Astrocyte of the spinal cord (primary cell): ENCODE results near the gene HOXB8.

Experiments
- DNase-seq: peaks from one replicate; pipeline ENCODE4 v3.0.0; 2011; ENCODE audit warnings: low read depth, low spot score
- H3K4me3 ChIP-seq: 2 replicates; pipeline ENCODE4 v1.5.1; 2011; ENCODE audit warnings: low read depth, mild to moderate bottlenecking, low read length, moderate library complexity
- CTCF ChIP-seq: IDR thresholded peaks from 2 replicates; pipeline ENCODE4 v1.5.1; 2012; ENCODE audit warnings: low read depth, mild to moderate bottlenecking, low read length, inconsistent platforms
- in situ Hi-C: cut with HindIII; loops from 2 replicates; pipeline ENCODE4 v1.10.0; 2017; ENCODE audit warnings: low sequenced_read_pairs

HOXB8 gene

DNA sequence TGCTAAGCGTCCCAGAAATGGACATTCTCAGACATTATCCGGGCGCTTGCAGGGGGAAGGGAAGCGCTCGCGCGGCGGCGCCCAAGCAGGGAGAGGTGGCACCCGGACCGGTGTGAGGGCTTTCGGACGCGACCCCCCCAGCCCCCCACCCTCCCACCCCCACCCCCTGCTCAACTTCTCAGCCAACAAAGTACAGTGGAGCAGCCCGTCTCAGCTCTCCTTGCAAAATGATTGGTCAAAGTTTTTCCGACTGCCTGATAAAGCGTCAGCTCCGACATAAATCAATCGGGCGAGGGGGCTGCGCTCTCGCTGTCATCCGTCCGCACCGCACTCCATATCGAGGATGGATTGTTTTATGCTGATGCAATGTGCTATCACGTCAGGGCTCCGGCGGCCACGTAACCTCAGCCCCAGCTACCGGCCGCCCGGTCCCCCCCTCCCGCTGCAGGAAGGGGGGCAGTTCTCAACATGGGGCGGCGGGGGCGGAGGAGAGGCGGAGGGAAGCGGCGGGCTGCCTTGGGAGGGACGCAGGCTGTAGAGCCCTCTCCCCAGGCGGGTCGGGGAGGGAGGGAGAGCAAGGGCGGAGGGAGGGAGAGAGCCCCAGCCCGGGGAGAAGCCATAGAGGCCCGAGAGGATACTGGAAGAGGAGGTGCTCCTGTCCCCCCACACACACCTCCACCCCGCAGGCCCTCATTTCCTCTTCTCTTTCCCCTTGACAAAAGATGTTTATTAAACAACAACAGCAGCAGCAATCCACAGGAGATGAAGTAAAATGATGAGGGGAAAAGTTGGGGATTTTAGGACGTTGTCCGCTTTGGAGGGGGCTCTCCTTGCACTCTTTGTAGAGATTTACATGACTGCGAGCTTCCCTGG is 11.4 kb upstream of the HOXB8 start, which contains the start of gene HOXB9:
HOXB9 (minus strand) TSS at position 114 of the 873 bp plus-strand sequence; CDS start at position 25, 89 bp downstream.
- DNase-seq = peak; percentile 96
- no peak for TF ChIP-seq CTCF
- in situ Hi-C loops = no loop called here
- H3K4me3 ChIP-seq = peak within 1 kb of the TSS; percentile 74

DNA sequence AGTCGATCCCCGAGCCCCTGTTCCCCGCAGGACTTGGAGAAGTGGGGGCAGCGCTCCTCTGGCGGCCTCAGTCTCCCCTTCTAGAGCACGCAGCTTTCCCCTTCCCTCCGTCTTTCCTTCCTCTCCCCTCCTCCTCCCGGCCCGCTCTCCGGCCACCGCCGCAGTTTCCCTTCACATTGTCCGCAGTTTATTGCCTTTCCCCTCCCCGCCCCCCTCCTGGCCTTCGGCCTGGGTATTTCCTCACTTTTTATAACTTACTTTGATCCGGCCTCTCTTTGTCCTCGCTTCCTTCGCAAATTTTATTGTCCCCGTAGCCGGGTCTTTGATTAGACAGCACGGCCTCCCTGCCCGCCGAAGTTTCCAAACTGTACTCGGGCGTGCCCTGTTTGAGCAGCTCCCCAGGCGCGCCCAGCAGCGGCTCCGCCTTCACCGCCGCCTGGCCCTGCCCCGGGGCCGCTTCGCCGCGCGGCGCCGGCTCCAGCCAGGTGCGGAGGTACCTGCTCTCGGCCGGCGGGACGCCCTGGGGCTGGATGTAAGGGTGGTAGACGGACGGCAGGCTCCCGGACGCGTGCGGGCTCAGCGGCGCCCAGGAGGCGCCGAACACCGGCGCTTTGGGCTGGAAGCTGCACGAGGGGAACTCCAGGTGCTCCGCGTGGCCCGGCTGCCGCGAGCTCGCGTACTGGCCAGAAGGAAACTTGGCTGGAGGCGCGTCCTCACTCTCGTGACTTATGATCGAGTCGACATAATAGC is 10.6 kb upstream of the HOXB8 start:
- in situ Hi-C loops = no loop called here
- TF ChIP-seq CTCF = no peak
- DNase-seq = no peak
- peak overlapping the region; percentile 74 for H3K4me3 ChIP-seq

DNA sequence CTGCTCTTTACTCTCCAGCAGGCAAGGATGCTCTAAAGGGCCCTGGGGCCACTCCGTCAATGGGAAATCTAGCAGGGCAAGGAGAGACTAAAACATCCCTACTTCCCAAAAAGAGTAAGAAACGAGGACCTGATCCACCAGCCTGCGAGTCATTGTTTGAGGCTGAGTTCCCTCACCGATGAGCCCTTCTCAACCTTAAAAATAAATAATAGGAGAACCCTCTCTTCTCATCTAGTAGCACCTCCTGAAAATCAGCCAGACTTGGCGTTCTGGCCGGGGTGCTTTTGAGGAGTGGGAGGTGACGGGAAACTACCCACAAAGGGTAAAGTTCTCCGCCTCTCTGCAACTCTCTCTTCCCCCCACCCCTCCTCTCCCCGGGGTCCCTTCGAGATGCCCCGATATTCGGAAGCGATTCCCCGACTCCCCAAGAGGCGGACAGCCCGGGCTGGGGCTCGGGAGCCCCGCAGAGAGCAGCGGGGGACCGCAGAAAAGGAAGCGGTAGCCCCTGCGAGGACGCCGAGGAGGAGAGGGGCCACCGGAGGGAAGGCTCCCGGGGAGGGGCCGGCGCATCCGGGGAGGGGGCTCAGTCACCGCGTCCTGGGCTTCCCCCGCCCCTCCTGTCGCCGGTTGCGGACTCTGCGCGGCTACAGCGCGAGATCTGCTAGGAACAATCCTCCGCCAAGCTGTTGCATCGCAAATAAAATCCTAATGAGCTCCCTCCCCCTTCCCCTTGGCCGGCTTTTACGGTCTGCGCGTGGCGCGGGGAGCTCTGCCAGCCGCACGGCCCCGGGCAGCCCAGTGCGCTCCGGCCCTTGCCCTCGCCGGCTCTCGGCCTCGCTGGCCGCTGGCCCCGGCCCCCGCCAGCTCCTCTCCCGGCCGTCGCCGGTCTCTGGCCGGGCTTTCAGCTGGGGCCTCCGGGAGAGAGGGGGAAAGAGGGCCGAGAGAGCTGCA is 9.7 kb upstream of the HOXB8 start:
- in situ Hi-C loops = no loop called here
- no peak for TF ChIP-seq CTCF
- peak; percentile 40 for DNase-seq
- H3K4me3 ChIP-seq = peak overlapping the region; percentile 74

- H3K4me3 ChIP-seq = peak overlapping the region; percentile 74
- in situ Hi-C loops = no loop called here
- no peak for DNase-seq
- TF ChIP-seq CTCF = no peak
These were observed 9.0 kb upstream of the HOXB8 start for GRCh38 chr17:48624118-48624517.

- peak; percentile 29 for DNase-seq
- peak overlapping the region; percentile 74 for H3K4me3 ChIP-seq
- in situ Hi-C loops = no loop called here
- no peak for TF ChIP-seq CTCF
These were observed 8.5 kb upstream of the HOXB8 start for GRCh38 chr17:48623583-48623982.

DNA sequence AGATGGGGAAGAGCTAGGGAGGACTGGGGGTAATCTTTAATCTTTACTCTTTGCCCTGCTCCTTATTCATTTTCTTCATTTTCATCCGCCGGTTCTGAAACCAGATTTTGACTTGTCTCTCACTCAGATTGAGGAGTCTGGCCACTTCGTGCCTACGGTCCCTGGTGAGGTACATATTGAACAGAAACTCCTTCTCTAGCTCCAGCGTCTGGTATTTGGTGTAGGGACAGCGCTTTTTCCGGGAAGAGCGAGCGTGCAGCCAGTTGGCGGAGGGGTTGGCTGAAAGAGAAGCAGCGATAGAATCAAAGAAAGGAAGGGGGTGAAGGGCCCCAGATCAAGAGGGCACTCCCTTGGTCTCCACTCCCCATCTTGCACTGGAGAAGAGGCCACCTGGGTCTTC is 7.8 kb upstream of the HOXB8 start:
- DNase-seq = no peak
- H3K4me3 ChIP-seq = peak overlapping the region; percentile 74
- no peak for TF ChIP-seq CTCF
- in situ Hi-C loops = no loop called here
